Caco-2 (cell line): ENCODE data around the gene TLL1. TPM values are rescaled to one million over a fixed set of nuclear protein-coding genes. Genes with fewer than 3 reads are reported as not detected.

Experiments used
- BruUV-seq: library from RNA; stranded (reverse); fragments of 400-500 nt; replicated peaks from 2 replicates; lab custom pipeline; 2021; lab: Mats Ljungman, UMichigan
- CTCF ChIA-PET: fragments of 300-600 bp; sonication (Branson Sonifier 250); formaldehyde crosslinking; loops from one replicate; lab custom pipeline; 2022; ENCODE audit warnings: antibody characterized with exemption; lab: Charles Lee
- POLR2A ChIA-PET: fragments of 300-600 bp; sonication (Branson Sonifier 250); formaldehyde crosslinking; loops from one replicate; lab custom pipeline; 2022; ENCODE audit warnings: antibody characterized with exemption; lab: Charles Lee
- DNase-seq, 2 experiments: peaks; one replicate each; pipeline versions ENCODE4 v3.0.0 to v3.0.0-alpha.2; 2020 to 2022
- H3K27me3 ChIP-seq: replicated peaks from 2 replicates; pipeline ENCODE4 v1.6.0; 2011; ENCODE audit warnings: low read length; ENCODE audit not compliant: control insufficient read depth, insufficient read depth
- H3K36me3 ChIP-seq: 2 replicates; pipeline ENCODE4 v1.5.1; 2011; ENCODE audit warnings: low read length; ENCODE audit not compliant: control insufficient read depth, insufficient read depth
- H3K4me1 ChIP-seq: fragments of 250-450 bp; sonication (Bioruptor Pico); 2 replicates; pipeline ENCODE4 v1.5.1; 2020; ENCODE audit warnings: mild to moderate bottlenecking
- H3K4me3 ChIP-seq: 2 replicates; pipeline ENCODE4 v1.5.1; 2011; ENCODE audit warnings: low read depth, mild to moderate bottlenecking, control low read depth, low read length
- H3K9me3 ChIP-seq: fragments of 250-450 bp; sonication (Bioruptor Pico); 2 replicates; pipeline ENCODE4 v1.5.1; 2020; ENCODE audit warnings: mild to moderate bottlenecking, moderate library complexity
- H3K27ac Mint-ChIP-seq: one replicate; pipeline ENCODE4 v1.8.0; 2022; ENCODE audit warnings: mixed read lengths; ENCODE audit not compliant: unreplicated experiment
- H3K27me3 Mint-ChIP-seq: one replicate; pipeline ENCODE4 v1.8.0; 2022; ENCODE audit warnings: mixed read lengths; ENCODE audit not compliant: insufficient read depth, unreplicated experiment
- H3K36me3 Mint-ChIP-seq: one replicate; pipeline ENCODE4 v1.8.0; 2022; ENCODE audit warnings: mild to moderate bottlenecking, mixed read lengths; ENCODE audit not compliant: insufficient read depth, unreplicated experiment
- H3K4me1 Mint-ChIP-seq: one replicate; pipeline ENCODE4 v1.8.0; 2022; ENCODE audit warnings: low read depth, mixed read lengths; ENCODE audit not compliant: unreplicated experiment
- H3K4me3 Mint-ChIP-seq: one replicate; pipeline ENCODE4 v1.8.0; 2022; ENCODE audit warnings: mild to moderate bottlenecking, moderate library complexity, mixed read lengths; ENCODE audit not compliant: unreplicated experiment
- H3K9me3 Mint-ChIP-seq: one replicate; pipeline ENCODE4 v1.8.0; 2022; ENCODE audit warnings: mixed read lengths; ENCODE audit not compliant: unreplicated experiment
- CTCF ChIP-seq, 2 experiments: fragments of 200-600 bp in 1 of 2; IDR thresholded peaks; 1 replicate in 1 of 2; 2 replicates in 1 of 2; pipeline versions ENCODE4 v1.5.1 to v1.8.0; 2011 to 2022; ENCODE audit warnings: antibody characterized with exemption in 1 of 2, control low read depth in 1 of 2, inconsistent platforms in 1 of 2, low read depth in 1 of 2, low read length in 1 of 2, mild to moderate bottlenecking in 1 of 2, moderate library complexity in 1 of 2; ENCODE audit not compliant: insufficient read depth in 1 of 2, severe bottlenecking in 1 of 2, unreplicated experiment in 1 of 2
- intact Hi-C: fragments of 100-400 bp; cut with micrococcal nuclease; formaldehyde crosslinking; loops from one replicate; pipeline ENCODE4 v1.10.0; 2022; ENCODE audit not compliant: unreplicated experiment
- total RNA-seq: library from RNA; stranded (reverse); gene quantifications from 2 replicates; pipeline ENCODE4 v1.2.3, GENCODE V29; 2022

The TLL1 gene
- total RNA-seq, 1 experiment from 2014 or later: 14.2 TPM

GRCh38 chr4:165875446-165875845 is 2.4 kb downstream of the TLL1 start:
- H3K27me3 ChIP-seq: no peaks in the 10 kb centered on the region
- no peaks in the 10 kb centered on the region for H3K36me3 ChIP-seq
- Mint-ChIP-seq H3K36me3 (no peaks in the 10 kb centered on the region), H3K4me3 (peak overlapping the region; percentile 78), H3K27me3 (no peaks in the 10 kb centered on the region), H3K4me1 (peaks cover 8% of the 10 kb centered on the region), H3K27ac (no peak overlapping the region), H3K9me3 (no peaks in the 10 kb centered on the region)
- POLR2A ChIA-PET: no interaction called here
- H3K4me1 ChIP-seq: peaks cover 7% of the 10 kb centered on the region; the same call in 1 of the 2 replicates
- H3K4me3 ChIP-seq: 0 out of 2 replicates have a peak overlapping the region, but pooled peaks have one; percentile 49
- CTCF ChIA-PET: no interaction called here
- intact Hi-C loops: loop anchor here (2.0 kb wide), 1 partner anchor 167 kb away; no protein-coding TSS in a partner anchor
- no peak for DNase-seq
- no peaks in the 10 kb centered on the region for H3K9me3 ChIP-seq
- no TSS peak for BruUV-seq
- no peak for TF ChIP-seq CTCF (IDR thresholded peaks at IDR 0.05; ENCODE audit: insufficient read depth in 1 of 2, low read depth in 1 of 2, low read length in 1 of 2, severe bottlenecking in 1 of 2, unreplicated experiment in 1 of 2)

- no peak for TF ChIP-seq CTCF (IDR thresholded peaks at IDR 0.05; ENCODE audit: insufficient read depth in 1 of 2, low read depth in 1 of 2, low read length in 1 of 2, severe bottlenecking in 1 of 2, unreplicated experiment in 1 of 2)
- intact Hi-C loops: no loop called here
- Histone ChIP-seq H3K27me3 (no peaks in the 10 kb centered on the region), H3K4me3 (no peak overlapping the region), H3K4me1 (peaks cover 7% of the 10 kb centered on the region; the same call in 1 of the 2 replicates), H3K9me3 (no peaks in the 10 kb centered on the region), H3K36me3 (no peaks in the 10 kb centered on the region)
- Mint-ChIP-seq H3K4me1 (peaks cover 8% of the 10 kb centered on the region), H3K27me3 (no peaks in the 10 kb centered on the region), H3K9me3 (no peaks in the 10 kb centered on the region), H3K36me3 (no peaks in the 10 kb centered on the region), H3K27ac (no peak overlapping the region), H3K4me3 (no peak overlapping the region)
- DNase-seq: no peak
- no TSS peak for BruUV-seq
- POLR2A ChIA-PET: no interaction called here
- CTCF ChIA-PET: no interaction called here
Measured at GRCh38 chr4:165877286-165877685, 4.2 kb downstream of the TLL1 start.

- Mint-ChIP-seq H3K4me3 (no peak overlapping the region), H3K4me1 (peaks cover 8% of the 10 kb centered on the region), H3K36me3 (no peaks in the 10 kb centered on the region), H3K27ac (no peak overlapping the region), H3K27me3 (no peaks in the 10 kb centered on the region), H3K9me3 (no peaks in the 10 kb centered on the region)
- H3K4me3 ChIP-seq: no peak overlapping the region
- no peak for DNase-seq
- intact Hi-C loops: no loop called here
- H3K36me3 ChIP-seq: no peaks in the 10 kb centered on the region
- no peaks in the 10 kb centered on the region for H3K9me3 ChIP-seq
- TF ChIP-seq CTCF (IDR thresholded peaks at IDR 0.05; ENCODE audit: insufficient read depth in 1 of 2, low read depth in 1 of 2, low read length in 1 of 2, severe bottlenecking in 1 of 2, unreplicated experiment in 1 of 2): no peak
- no peaks in the 10 kb centered on the region for H3K27me3 ChIP-seq
- ChIA-PET CTCF (no interaction called here), POLR2A (no interaction called here)
- BruUV-seq: no TSS peak
- H3K4me1 ChIP-seq: peaks cover 7% of the 10 kb centered on the region; the same call in 1 of the 2 replicates
Measured at GRCh38 chr4:165879641-165880040, 6.6 kb downstream of the TLL1 start.
